Activated naive CD8-positive, alpha-beta T cell (primary cell): ENCODE results near the gene DGKA.
A peak's percentile ranks its signal among the peaks of the same experiment; 100 is the strongest.
"Not testable (repeated sequence)": the region's sequence is repeated elsewhere in the genome, so short reads cannot be mapped to it uniquely, and the experiment has no call there.

ENCODE experiments used
- H3K27ac Mint-ChIP-seq: one replicate; pipeline ENCODE4 v1.8.0; 2021; ENCODE audit warnings: mixed read lengths
- H3K27me3 Mint-ChIP-seq: one replicate; pipeline ENCODE4 v1.8.0; 2021; ENCODE audit warnings: mixed read lengths
- H3K36me3 Mint-ChIP-seq: one replicate; pipeline ENCODE4 v1.8.0; 2021; ENCODE audit warnings: mixed read lengths
- H3K4me1 Mint-ChIP-seq: one replicate; pipeline ENCODE4 v1.8.0; 2021; ENCODE audit warnings: low read depth, mixed read lengths
- H3K4me3 Mint-ChIP-seq: one replicate; pipeline ENCODE4 v1.8.0; 2021; ENCODE audit warnings: mild to moderate bottlenecking, mixed read lengths
- H3K9me3 Mint-ChIP-seq: one replicate; pipeline ENCODE4 v1.8.0; 2021; ENCODE audit warnings: low read depth, mixed read lengths

Gene DGKA

GRCh38 chr12:55993230-55993853 is 62.4 kb downstream of the DGKA start:
- H3K4me3 Mint-ChIP-seq = no peak overlapping the region
- no peaks in the 10 kb centered on the region for H3K27me3 Mint-ChIP-seq
- no peaks in the 10 kb centered on the region for H3K9me3 Mint-ChIP-seq
- no peak overlapping the region for H3K27ac Mint-ChIP-seq
- peaks cover 15% of the 10 kb centered on the region for H3K4me1 Mint-ChIP-seq
- no peaks in the 10 kb centered on the region for H3K36me3 Mint-ChIP-seq

- peaks cover 22% of the 10 kb centered on the region for H3K4me1 Mint-ChIP-seq
- no peaks in the 10 kb centered on the region for H3K27me3 Mint-ChIP-seq
- no peaks in the 10 kb centered on the region for H3K9me3 Mint-ChIP-seq
- no peak overlapping the region for H3K4me3 Mint-ChIP-seq
- H3K27ac Mint-ChIP-seq = no peak overlapping the region
- no peaks in the 10 kb centered on the region for H3K36me3 Mint-ChIP-seq
Observed at GRCh38 chr12:55995366-55995765, 64.4 kb downstream of the DGKA start.

DNA sequence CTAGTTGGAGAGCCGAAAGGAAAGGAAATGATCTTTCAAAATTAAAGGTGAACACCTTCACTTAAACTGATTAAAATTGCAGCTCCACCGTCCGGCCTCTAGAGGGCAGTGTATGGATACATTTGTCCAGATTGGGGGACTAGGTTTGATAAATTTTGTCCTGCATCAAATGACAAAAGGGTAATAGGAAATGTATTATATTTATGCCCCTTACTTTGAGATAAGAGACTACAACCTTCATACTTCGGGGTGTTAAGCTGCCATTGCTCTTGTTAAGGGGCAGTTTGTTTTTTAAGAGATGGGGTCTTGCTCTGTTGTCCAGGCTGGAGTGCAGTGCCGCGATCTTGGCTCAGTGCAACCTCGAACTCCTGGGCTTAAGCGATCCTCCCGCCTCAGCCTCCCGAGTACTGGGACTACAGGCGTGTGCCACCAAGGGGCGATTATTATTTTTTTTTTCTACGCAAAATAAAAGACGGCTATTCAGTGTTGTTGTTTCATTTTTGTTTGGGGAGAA is 65.3 kb downstream of the DGKA start:
- peaks cover 22% of the 10 kb centered on the region for H3K4me1 Mint-ChIP-seq
- H3K9me3 Mint-ChIP-seq = no peaks in the 10 kb centered on the region
- H3K27me3 Mint-ChIP-seq = no peaks in the 10 kb centered on the region
- peak overlapping the region; percentile 28 for H3K27ac Mint-ChIP-seq
- H3K36me3 Mint-ChIP-seq = no peaks in the 10 kb centered on the region
- peak overlapping the region; percentile 71 for H3K4me3 Mint-ChIP-seq

- Mint-ChIP-seq H3K36me3 (no peaks in the 10 kb centered on the region), H3K27me3 (no peaks in the 10 kb centered on the region), H3K4me1 (peaks cover 22% of the 10 kb centered on the region), H3K27ac (peak within 1 kb of the TSS; percentile 28), H3K9me3 (no peaks in the 10 kb centered on the region), H3K4me3 (peak within 1 kb of the TSS; percentile 71)
Observed at GRCh38 chr12:55996715-55997534, 66.0 kb downstream of the DGKA start, which contains the start of gene SUOX. TSS of gene SUOX (plus strand) at chr12:55997276. CDS start at chr12:56002222, 4,946 bp downstream.

GRCh38 chr12:55997535-55997859 is 66.5 kb downstream of the DGKA start:
- peaks cover 22% of the 10 kb centered on the region for H3K4me1 Mint-ChIP-seq
- H3K9me3 Mint-ChIP-seq = no peaks in the 10 kb centered on the region
- peak overlapping the region; percentile 71 for H3K4me3 Mint-ChIP-seq
- no peaks in the 10 kb centered on the region for H3K27me3 Mint-ChIP-seq
- H3K36me3 Mint-ChIP-seq = no peaks in the 10 kb centered on the region
- H3K27ac Mint-ChIP-seq = no peak overlapping the region

DNA sequence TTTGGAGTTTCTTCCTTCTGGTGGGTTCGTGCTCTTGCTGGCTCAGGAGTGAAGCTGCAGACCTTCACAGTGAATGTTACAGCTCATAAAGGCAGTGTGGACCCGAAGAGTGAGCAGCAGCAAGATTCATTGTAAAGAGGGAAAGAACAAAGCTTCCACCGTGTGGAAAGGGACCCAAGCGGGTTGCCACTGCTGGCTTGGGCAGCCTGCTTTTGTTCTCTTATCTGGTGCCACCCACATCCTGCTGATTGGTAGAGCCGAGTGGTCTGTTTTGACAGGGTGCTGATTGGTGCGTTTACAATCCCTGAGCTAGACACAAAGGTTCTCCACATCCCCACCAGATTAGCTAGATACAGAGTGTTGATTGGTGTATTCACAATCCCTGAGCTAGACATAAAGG is 68.6 kb downstream of the DGKA start:
- not testable (repeated sequence) for H3K27ac Mint-ChIP-seq, H3K36me3 Mint-ChIP-seq, H3K4me3 Mint-ChIP-seq, H3K27me3 Mint-ChIP-seq, H3K9me3 Mint-ChIP-seq
- peaks cover 22% of the 10 kb centered on the region for H3K4me1 Mint-ChIP-seq

DNA sequence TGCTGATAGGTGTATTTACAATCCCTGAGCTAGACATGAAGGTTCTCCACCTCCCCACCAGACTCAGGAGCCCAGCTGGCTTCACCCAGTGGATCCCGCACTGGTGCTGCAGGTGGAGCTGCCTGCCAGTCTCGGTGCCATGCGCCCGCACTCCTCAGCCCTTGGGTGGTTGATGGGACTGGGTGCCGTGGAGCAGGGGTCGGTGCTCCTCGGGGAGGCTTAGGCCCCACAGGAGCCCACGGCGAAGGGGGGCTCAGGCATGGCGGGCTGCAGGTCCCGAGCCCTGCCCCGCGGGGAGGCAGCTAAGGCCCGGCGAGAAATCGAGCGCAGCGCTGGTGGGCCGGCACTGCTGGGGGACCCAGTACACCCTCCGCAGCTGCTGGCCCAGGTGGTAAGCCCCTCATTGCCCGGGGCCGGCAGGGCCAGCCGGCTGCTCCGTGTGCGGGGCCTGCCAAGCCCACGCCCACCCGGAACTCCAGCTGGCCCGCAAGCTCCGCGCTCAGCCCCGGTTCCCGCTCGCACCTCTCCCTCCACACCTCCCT is 69.1 kb downstream of the DGKA start:
- not testable (repeated sequence) for H3K4me3 Mint-ChIP-seq, H3K36me3 Mint-ChIP-seq, H3K9me3 Mint-ChIP-seq, H3K27ac Mint-ChIP-seq, H3K27me3 Mint-ChIP-seq
- peaks cover 22% of the 10 kb centered on the region for H3K4me1 Mint-ChIP-seq

DNA sequence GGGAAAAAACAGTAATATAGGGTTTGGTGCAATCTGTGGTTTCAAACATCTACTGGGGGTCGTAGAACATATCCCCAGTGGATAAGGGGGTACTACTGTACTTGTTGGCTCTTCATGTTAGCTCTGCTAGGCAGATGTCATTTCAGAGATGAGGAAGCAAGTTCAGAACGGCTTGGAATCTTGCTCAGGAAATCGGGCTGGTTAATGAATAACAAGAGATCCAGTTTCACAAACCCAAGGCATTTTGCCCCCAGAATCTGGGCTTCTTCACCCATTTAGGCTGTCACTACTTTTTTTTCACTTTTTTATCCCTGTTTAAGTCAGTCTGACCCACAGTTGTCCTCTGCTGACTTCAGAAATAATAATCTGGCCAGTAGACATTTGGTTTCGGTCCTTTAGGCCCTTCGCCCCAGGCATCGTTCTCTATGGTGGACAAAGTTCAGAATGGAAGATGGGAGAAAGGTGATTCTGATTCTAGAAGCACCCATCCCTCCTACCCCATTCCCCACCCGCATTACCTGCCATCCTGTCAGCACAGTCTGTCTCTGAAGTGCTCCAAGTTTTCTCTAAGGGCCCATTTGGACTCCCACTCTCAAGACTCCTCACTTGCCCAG is 70.6 kb downstream of the DGKA start:
- H3K4me1 Mint-ChIP-seq = peaks cover 22% of the 10 kb centered on the region
- H3K4me3 Mint-ChIP-seq = no peak overlapping the region
- H3K9me3 Mint-ChIP-seq = no peaks in the 10 kb centered on the region
- no peaks in the 10 kb centered on the region for H3K27me3 Mint-ChIP-seq
- H3K36me3 Mint-ChIP-seq = no peaks in the 10 kb centered on the region
- no peak overlapping the region for H3K27ac Mint-ChIP-seq

GRCh38 chr12:56003376-56003775 is 72.4 kb downstream of the DGKA start:
- H3K4me3 Mint-ChIP-seq, H3K27me3 Mint-ChIP-seq, H3K36me3 Mint-ChIP-seq, H3K27ac Mint-ChIP-seq, H3K9me3 Mint-ChIP-seq: not testable (repeated sequence)
- peaks cover 25% of the 10 kb centered on the region for H3K4me1 Mint-ChIP-seq
